AG08396 (cell line): Measurements from ENCODE around the gene ADAMTS16.
"Not testable (repeated sequence)": the region's sequence is repeated elsewhere in the genome, so short reads cannot be mapped to it uniquely, and the experiment has no call there.

Experiments used
- DNase-seq: peaks from one replicate; pipeline ENCODE4 v3.0.0; 2012; ENCODE audit warnings: low spot score, mixed read lengths

ADAMTS16 gene, protein sequence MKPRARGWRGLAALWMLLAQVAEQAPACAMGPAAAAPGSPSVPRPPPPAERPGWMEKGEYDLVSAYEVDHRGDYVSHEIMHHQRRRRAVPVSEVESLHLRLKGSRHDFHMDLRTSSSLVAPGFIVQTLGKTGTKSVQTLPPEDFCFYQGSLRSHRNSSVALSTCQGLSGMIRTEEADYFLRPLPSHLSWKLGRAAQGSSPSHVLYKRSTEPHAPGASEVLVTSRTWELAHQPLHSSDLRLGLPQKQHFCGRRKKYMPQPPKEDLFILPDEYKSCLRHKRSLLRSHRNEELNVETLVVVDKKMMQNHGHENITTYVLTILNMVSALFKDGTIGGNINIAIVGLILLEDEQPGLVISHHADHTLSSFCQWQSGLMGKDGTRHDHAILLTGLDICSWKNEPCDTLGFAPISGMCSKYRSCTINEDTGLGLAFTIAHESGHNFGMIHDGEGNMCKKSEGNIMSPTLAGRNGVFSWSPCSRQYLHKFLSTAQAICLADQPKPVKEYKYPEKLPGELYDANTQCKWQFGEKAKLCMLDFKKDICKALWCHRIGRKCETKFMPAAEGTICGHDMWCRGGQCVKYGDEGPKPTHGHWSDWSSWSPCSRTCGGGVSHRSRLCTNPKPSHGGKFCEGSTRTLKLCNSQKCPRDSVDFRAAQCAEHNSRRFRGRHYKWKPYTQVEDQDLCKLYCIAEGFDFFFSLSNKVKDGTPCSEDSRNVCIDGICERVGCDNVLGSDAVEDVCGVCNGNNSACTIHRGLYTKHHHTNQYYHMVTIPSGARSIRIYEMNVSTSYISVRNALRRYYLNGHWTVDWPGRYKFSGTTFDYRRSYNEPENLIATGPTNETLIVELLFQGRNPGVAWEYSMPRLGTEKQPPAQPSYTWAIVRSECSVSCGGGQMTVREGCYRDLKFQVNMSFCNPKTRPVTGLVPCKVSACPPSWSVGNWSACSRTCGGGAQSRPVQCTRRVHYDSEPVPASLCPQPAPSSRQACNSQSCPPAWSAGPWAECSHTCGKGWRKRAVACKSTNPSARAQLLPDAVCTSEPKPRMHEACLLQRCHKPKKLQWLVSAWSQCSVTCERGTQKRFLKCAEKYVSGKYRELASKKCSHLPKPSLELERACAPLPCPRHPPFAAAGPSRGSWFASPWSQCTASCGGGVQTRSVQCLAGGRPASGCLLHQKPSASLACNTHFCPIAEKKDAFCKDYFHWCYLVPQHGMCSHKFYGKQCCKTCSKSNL

DNA sequence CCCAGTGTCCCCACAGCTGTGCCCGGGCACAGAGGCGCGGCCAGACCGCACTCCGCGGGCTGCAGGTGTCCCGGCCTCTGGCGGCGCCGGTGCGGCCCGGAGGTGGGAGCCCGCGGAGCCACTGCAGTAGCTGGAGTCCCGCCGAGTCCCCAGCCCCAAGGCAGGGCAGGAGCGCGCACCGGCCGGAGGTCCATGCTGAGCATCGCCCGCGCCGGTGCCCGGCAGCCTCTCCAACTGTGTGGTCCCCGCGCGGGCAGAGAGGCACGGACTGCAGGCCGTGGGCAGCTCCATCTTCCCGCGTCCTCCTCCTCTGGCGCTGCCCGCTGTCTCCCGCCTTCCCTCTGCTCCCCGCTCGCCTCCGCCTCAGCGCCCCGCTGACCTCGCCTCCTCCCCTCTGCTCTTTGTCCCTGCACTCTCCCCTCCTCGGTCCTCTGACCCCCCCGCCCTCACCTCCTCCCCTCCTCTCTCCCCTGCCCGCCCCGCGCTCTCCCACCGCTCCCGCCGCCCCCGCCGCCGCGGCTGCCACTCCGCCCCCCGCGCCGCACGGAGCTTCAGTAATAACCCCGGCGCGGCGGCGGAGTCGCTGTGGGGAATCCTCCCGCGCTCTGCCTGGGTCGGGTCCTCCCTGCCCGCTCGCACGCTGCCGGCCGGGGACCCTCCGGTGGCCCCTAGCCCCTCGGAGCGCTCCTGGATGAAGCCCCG, at the start of gene ADAMTS16:
Gene ADAMTS16 (plus strand): TSS at position 554 of the 702 bp plus-strand sequence. CDS start 138 bp downstream, at position 692.
- no peak for DNase-seq

DNA sequence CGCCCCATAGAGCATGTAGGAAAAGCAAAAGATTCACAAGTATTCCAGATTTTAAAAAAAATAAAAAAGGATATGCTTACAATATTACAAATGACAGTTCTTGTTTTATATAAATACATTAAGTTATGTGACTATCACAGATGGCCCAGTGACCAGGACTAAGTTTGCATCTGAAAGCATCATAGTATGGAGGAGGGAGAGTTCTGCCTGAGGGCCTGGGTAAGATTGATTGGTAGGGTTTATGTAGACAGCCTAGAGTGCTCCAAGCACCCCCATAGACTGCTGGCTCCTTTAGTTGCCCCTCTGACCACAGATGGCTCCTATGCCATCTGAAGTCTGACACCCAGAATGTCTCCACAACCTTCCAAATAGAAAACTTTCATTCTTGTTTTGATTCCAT, 48.0 kb upstream of the ADAMTS16 start:
- DNase-seq: no peak

DNA sequence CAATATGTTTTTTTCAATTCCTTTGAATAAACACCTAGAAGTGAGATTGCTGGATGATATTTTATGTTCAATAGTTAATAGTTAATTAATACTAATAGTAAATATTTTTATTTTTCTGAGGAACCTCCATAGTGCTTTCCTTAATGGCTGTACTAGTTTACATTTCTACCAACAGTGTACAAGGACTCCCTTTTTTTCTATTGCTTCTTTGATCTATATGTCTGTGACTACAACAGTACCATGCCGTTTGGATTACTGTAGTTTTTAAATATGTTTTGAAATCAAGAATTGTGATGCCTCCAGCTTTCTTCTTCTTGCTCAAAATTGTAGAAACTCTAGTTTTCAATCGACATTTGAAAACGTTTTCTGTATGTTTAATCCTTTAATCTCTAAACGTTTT, 39.5 kb upstream of the ADAMTS16 start:
- no peak for DNase-seq

GRCh38 chr5:5101676-5102075, 38.5 kb upstream of the ADAMTS16 start:
- DNase-seq: no peak

- no peak for DNase-seq
Measured at GRCh38 chr5:5103245-5103644, 36.9 kb upstream of the ADAMTS16 start.

- no peak for DNase-seq
Measured at GRCh38 chr5:5104550-5104949, 35.6 kb upstream of the ADAMTS16 start.

GRCh38 chr5:5105531-5105930, 34.6 kb upstream of the ADAMTS16 start:
- no peak for DNase-seq

- no peak for DNase-seq
Measured at GRCh38 chr5:5116956-5117355, 23.2 kb upstream of the ADAMTS16 start.

DNA sequence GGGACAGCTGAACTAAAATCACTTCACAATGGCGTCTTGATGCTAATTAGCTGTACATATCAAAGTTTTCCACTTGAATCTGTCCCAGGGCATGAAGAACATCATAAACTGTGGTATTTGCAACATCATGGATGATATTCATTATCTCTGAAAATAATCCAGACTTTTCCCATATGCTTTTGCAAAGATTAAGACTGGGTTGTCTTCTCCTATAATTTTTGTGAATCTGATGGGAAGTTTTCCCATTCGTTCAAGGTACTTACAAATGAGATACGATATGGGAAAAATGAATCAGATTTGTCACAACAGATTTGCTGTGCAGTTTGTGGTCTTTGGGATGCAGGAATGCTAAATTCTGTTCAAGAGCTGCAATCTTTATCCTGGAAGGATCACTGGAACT, 17.4 kb upstream of the ADAMTS16 start:
- DNase-seq: no peak

DNA sequence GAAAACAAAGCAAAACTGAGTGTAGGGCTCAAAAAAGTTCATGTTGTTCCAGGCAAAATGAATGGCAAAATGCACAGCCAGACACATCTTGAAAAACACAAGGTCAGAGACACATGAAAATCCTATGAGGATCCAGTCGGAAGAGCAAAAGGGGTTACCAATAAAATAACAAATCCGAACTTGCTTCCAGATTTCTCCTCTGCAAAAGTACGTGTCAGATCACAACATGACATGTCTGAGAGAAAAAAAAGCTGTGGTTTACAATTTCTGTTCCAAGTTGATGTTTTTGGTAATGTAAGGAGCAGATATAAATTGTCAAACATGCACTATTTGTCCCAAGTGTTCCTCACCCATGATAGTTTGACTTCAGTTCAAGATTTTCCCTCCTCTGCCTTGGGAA, 15.9 kb upstream of the ADAMTS16 start:
- DNase-seq: no peak

- DNase-seq: no peak
Measured at GRCh38 chr5:5126444-5126843, 13.7 kb upstream of the ADAMTS16 start.

DNA sequence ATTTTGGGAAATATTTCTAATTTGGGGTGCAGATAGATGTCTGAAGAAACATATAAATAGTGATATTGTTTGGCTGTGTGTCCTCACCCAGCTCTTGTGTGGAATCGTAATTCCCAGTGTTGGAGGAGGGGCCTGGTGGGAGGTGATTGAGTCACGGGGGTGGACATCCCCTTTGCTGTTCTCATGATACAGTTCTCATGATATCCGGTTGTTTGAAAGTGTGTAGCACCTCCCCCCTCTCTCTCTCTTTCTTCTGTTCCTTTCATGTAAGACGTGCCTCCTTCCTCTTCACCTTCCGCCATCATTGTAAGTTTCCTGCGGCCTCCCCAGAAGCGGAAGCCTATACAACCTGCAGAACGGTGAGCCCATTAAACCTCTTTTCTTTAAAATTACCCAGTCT, 11.4 kb upstream of the ADAMTS16 start:
- no peak for DNase-seq

DNA sequence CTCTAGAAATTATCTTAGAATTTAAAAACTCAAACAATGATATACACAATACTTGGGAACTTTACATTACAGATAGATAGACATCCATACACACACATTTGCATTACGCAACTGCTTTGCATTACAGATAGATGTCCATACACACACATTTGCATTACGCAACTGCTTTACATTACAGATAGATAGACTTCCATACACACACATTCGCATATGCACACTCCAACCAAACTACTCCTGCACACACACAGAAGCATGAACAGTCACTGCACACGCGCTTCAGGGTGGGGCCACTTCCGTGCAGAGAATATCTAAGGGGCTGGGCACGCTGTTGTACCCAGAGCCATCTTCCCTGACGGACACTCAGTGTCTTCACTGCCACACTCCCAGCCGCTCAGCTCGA, 7.9 kb upstream of the ADAMTS16 start:
- no peak for DNase-seq

- DNase-seq: no peak
Measured at GRCh38 chr5:5132693-5133295, 7.3 kb upstream of the ADAMTS16 start.

DNA sequence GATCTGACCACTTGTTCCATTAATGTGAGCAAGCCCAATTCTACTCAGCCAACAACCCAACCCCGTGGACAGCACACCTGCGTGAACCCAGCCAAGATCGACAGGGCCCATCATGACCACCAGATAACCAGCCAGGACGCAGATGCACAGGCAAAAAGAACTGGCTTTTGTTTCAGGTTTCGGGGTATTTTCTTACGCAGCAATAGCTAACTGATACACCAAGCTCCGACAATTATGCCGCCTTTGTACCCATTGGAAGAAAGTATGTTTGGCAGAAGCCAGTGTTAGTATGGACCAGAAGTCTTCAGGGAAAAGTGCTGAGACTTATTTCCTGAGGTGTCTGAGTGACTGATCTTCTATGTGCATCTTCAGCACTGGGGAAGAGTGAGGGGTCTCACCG, 6.0 kb upstream of the ADAMTS16 start:
- no peak for DNase-seq

- no peak for DNase-seq
Measured at GRCh38 chr5:5135957-5136676, 4.0 kb upstream of the ADAMTS16 start.

- not testable (repeated sequence) for DNase-seq
Measured at GRCh38 chr5:5137851-5138250, 2.3 kb upstream of the ADAMTS16 start.

GRCh38 chr5:5139336-5139776, 774 bp upstream of the ADAMTS16 start:
- no peak for DNase-seq

GRCh38 chr5:5140479-5141338, 579 bp downstream of the ADAMTS16 start:
- no peak for DNase-seq

DNA sequence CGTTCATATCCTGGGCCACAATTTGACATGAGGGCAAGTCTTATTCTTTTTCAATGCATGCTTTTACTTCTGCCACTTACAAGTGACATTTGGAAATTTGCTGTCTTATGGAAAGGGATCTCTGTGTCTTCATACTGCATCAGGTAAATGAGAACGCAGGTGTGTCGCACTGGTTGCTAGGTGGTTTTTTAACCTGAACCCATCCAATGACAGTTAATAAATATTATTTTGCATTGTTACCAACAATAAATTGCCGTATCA, 1.1 kb downstream of the ADAMTS16 start:
- DNase-seq: no peak
